ENCODE measurements around the gene SIRPD.
"Not testable (repeated sequence)": the region's sequence is repeated elsewhere in the genome, so short reads cannot be mapped to it uniquely, and the experiment has no call there.

Gene SIRPD

GRCh38 chr20:1557605-1558004 is at the start of gene SIRPD:
TSS of gene SIRPD (minus strand) at chr20:1557705. CDS start at chr20:1557653, 52 bp downstream.
- DNase-seq: no peak

- no peak for DNase-seq
Measured at GRCh38 chr20:1600736-1601135, 43.2 kb upstream of the SIRPD start.

- no peak for DNase-seq
Measured at GRCh38 chr20:1595333-1595732, 37.8 kb upstream of the SIRPD start.

GRCh38 chr20:1588533-1589460 is 31.3 kb upstream of the SIRPD start:
- DNase-seq: no peak

- DNase-seq: no peak
Measured at GRCh38 chr20:1587781-1588532, 30.5 kb upstream of the SIRPD start.

- no peak for DNase-seq
Measured at GRCh38 chr20:1579488-1579887, 22.0 kb upstream of the SIRPD start.

- no peak for DNase-seq
Measured at GRCh38 chr20:1577906-1578305, 20.4 kb upstream of the SIRPD start.

GRCh38 chr20:1577313-1577712 is 19.8 kb upstream of the SIRPD start:
- DNase-seq: not testable (repeated sequence)

GRCh38 chr20:1576641-1577040 is 19.1 kb upstream of the SIRPD start:
- no peak for DNase-seq

- not testable (repeated sequence) for DNase-seq
Measured at GRCh38 chr20:1576003-1576402, 18.5 kb upstream of the SIRPD start.

GRCh38 chr20:1571583-1571982 is 14.1 kb upstream of the SIRPD start:
- not testable (repeated sequence) for DNase-seq

GRCh38 chr20:1569415-1569881 is 11.9 kb upstream of the SIRPD start:
- DNase-seq: peak; percentile 65

- no peak for DNase-seq
Measured at GRCh38 chr20:1568163-1568490, 10.6 kb upstream of the SIRPD start.

GRCh38 chr20:1567392-1568162 is 10.1 kb upstream of the SIRPD start:
- DNase-seq: no peak

- DNase-seq: no peak
Measured at GRCh38 chr20:1566701-1567100, 9.2 kb upstream of the SIRPD start.

GRCh38 chr20:1565461-1565860 is 8.0 kb upstream of the SIRPD start:
- DNase-seq: no peak

GRCh38 chr20:1563598-1563997 is 6.1 kb upstream of the SIRPD start:
- no peak for DNase-seq

GRCh38 chr20:1562622-1563021 is 5.1 kb upstream of the SIRPD start:
- DNase-seq: no peak

- DNase-seq: no peak
Measured at GRCh38 chr20:1561350-1561749, 3.8 kb upstream of the SIRPD start.

GRCh38 chr20:1555952-1556351 is 1.6 kb downstream of the SIRPD start:
- peak; percentile 23 for DNase-seq

GRCh38 chr20:1539816-1540419 is 17.6 kb downstream of the SIRPD start:
- no peak for DNase-seq

- no peak for DNase-seq
Measured at GRCh38 chr20:1538655-1539054, 18.9 kb downstream of the SIRPD start.

GRCh38 chr20:1537731-1538058 is 19.8 kb downstream of the SIRPD start:
- peak; percentile 98 for DNase-seq
